HG03103 (cell line): ENCODE measurements around the gene ADSS1.

Experiments
- ATAC-seq: cut with Tn5 transposase; IDR thresholded peaks from one replicate; pipeline ENCODE4 v1.9.1; 2021; ENCODE audit warnings: low read depth; ENCODE audit not compliant: unreplicated experiment

The ADSS1 gene

GRCh38 chr14:104731320-104732294, 7.6 kb downstream of the ADSS1 start:
- ATAC-seq, result no peak

- ATAC-seq, result no peak
These were observed 8.4 kb downstream of the ADSS1 start for GRCh38 chr14:104732355-104732804.

- no peak for ATAC-seq
These were observed 9.1 kb downstream of the ADSS1 start for GRCh38 chr14:104732931-104733681.

GRCh38 chr14:104734051-104734587, 10.1 kb downstream of the ADSS1 start:
- no peak for ATAC-seq

GRCh38 chr14:104734601-104734990, 10.6 kb downstream of the ADSS1 start:
- ATAC-seq, result no peak

- ATAC-seq, result no peak
These were observed 11.2 kb downstream of the ADSS1 start for GRCh38 chr14:104734991-104735779.

- ATAC-seq, result no peak
These were observed 12.0 kb downstream of the ADSS1 start for GRCh38 chr14:104735830-104736642.

GRCh38 chr14:104738375-104739019, 14.5 kb downstream of the ADSS1 start:
- no peak for ATAC-seq

GRCh38 chr14:104739026-104739425, 15.0 kb downstream of the ADSS1 start:
- no peak for ATAC-seq

GRCh38 chr14:104739546-104740516, 15.8 kb downstream of the ADSS1 start:
- no peak for ATAC-seq

- no peak for ATAC-seq
These were observed 17.2 kb downstream of the ADSS1 start for GRCh38 chr14:104741108-104741802.

GRCh38 chr14:104741803-104742251, 17.8 kb downstream of the ADSS1 start:
- ATAC-seq, result no peak

GRCh38 chr14:104742586-104743455, 18.8 kb downstream of the ADSS1 start:
- ATAC-seq, result no peak

- no peak for ATAC-seq
These were observed 19.7 kb downstream of the ADSS1 start for GRCh38 chr14:104743461-104744380.

- ATAC-seq, result no peak
These were observed 20.5 kb downstream of the ADSS1 start for GRCh38 chr14:104744484-104744883.
